ENCODE results near the gene EGR2. TPM values are rescaled to one million over a fixed set of nuclear protein-coding genes. Genes with fewer than 3 reads are reported as not detected.

EGR2 gene
- total and polyA plus RNA-seq, 7 donors, result 0.24 to 1.2 (median 0.67) TPM

DNA sequence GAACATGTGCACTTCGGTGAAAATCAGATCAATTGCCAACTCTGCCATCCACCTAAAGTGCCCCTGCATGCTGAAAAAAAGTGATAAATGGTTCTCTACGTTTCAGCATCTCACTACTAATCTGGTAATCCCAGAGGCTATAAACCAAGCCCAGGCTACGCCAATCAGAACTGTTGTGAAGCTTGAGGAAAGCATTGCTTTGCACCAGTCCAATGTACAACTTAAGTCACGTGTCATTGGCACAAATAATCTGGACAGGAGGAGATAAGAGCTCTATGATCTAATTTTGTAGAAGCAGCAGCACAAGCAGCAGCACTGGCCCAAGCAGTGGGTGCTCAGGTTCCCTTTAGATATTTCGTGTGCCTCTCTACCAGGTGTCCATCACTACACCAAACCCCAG, 4.4 kb upstream of the EGR2 start:
- ATAC-seq (no peak), DNase-seq (no peak)
- TF ChIP-seq CTCF (IDR thresholded peaks at IDR 0.05), result no peak
- Histone ChIP-seq H3K36me3 (ENCODE audit: insufficient read depth in 1 of 2, low read depth in 1 of 2) (no peaks in the 10 kb centered on the region), H3K4me3 (no peak overlapping the region), H3K27me3 (ENCODE audit: insufficient read depth in 3 of 3, low read length in 2 of 3) (peaks cover 0 to 7% (median 3%) of the 10 kb centered on the region in 3 donors), H3K4me1 (peaks cover 11% of the 10 kb centered on the region), H3K9me3 (no peaks in the 10 kb centered on the region), H3K27ac (no peak overlapping the region)
- WGBS, 3 donors, result 58 to 78% (median 64%) methylated on average over 5 of the region's 5 CpGs
- intact Hi-C loops (cut with DNase I), result no loop called here

DNA sequence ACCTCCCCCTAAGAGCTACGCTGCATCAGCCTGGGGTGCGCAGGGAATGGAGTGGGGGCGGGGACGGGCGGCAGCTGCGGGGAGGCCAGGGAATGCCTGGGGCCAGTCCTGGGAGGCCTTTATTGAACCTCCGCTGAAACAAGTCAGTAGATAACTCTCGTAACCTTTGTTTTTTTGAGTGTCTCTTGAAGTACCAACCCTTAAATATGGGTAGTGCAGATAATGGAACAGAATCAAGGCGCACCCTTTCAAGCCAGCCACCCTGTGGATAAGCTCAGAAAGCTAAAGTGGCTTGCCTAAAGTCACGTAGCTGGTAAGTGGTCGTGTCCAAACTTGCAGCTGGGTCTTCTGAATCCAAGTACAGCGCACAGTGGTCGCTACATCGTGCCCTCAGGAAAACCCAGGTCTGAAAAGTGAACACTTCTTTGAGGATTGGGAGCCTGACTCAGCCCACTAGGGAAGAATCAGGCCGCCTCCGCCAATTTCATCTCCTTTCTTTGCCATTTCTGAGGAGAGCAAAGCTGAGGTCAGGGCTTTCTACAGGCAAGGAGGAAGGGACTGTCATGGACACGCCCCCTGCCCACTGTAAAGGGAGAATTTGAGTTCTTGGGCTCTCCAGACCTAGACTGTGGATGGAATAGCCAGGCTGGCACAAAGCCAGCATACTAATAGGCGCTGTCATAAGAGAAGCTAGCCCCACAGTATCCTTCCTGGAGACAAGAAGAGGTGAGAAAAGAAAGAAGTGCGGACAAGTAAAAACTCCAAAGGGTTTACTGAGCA, 3.2 kb upstream of the EGR2 start:
- no peak for TF ChIP-seq CTCF (IDR thresholded peaks at IDR 0.05)
- intact Hi-C loops (cut with DNase I), result loop anchor here (2.0 to 10.0 kb wide), 6 partner anchors 207 to 385 kb away; partner anchors contain the start of gene NRBF2 (in 1 of the 2)
- DNase-seq (no peak), ATAC-seq (no peak)
- WGBS, 3 donors, result 49 to 51% (median 50%) methylated on average over 19 of the region's 19 CpGs
- peaks cover 0 to 19% (median 13%) of the 10 kb centered on the region in 3 donors for H3K27me3 ChIP-seq (ENCODE audit: insufficient read depth in 3 of 3, low read length in 2 of 3)
- H3K4me3 ChIP-seq, result peak overlapping the region; percentile 79
- H3K36me3 ChIP-seq (ENCODE audit: insufficient read depth in 1 of 2, low read depth in 1 of 2), result no peaks in the 10 kb centered on the region
- no peak overlapping the region for H3K27ac ChIP-seq
- no peaks in the 10 kb centered on the region for H3K9me3 ChIP-seq
- H3K4me1 ChIP-seq, result peaks cover 21% of the 10 kb centered on the region

- DNase-seq (peak; percentile 33 to 56), ATAC-seq (peak in 1 of 4 donors; percentile 9)
- intact Hi-C loops (cut with DNase I), result loop anchor here (2.0 to 10.0 kb wide), 6 partner anchors 206 to 384 kb away; partner anchors contain the start of gene NRBF2 (in 1 of the 2)
- 1 to 2% (median 2%) methylated on average over 53 to 65 of the region's 65 CpGs for WGBS, 3 donors
- no peaks in the 10 kb centered on the region for H3K9me3 ChIP-seq
- H3K4me1 ChIP-seq, result peaks cover 21% of the 10 kb centered on the region
- no peaks in the 10 kb centered on the region for H3K36me3 ChIP-seq (ENCODE audit: insufficient read depth in 1 of 2, low read depth in 1 of 2)
- no peak overlapping the region for H3K27ac ChIP-seq
- H3K4me3 ChIP-seq, result peak overlapping the region; percentile 79
- peaks cover 0 to 25% (median 13%) of the 10 kb centered on the region in 3 donors for H3K27me3 ChIP-seq (ENCODE audit: insufficient read depth in 3 of 3, low read length in 2 of 3)
- no peak for TF ChIP-seq CTCF (IDR thresholded peaks at IDR 0.05)
Measured at GRCh38 chr10:62818426-62819011, 2.4 kb upstream of the EGR2 start.

DNA sequence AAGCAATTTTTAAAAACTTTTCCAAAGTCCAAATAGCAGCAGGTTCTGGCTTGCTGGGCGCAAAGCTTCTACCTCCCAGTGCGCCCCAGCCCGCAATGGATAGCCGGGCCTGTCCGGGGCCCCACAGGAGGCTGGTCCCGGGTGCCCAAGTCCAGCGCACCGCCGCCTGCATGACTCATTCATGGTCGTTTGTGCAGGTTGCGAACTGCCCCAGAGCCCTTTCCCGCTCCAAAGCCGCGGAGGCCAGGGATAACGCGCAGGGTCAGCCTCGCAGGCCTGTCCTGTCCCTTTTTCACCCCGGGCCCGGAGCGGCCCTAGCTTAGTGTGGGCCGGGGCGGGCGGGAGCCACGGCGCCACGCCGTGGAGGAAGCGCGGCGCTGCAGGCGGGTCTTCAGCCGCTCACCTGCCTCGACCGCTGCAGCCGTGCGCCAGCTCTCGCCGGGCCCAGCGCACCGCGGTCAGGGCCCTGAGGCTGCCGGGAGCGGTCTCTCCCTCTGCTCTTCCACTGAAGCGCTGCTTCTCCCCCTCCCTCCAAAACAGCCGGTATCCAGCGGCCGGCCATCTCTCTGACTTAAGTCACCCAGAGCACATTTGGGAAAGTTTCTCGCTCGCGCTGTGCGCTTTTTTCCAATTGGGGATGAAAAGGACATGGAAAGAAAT, 1.7 kb upstream of the EGR2 start:
- WGBS, 3 donors, result 0 to 1% (median 0%) methylated on average over 36 to 51 of the region's 51 CpGs
- Histone ChIP-seq H3K36me3 (ENCODE audit: insufficient read depth in 1 of 2, low read depth in 1 of 2) (no peaks in the 10 kb centered on the region), H3K4me3 (peak overlapping the region; percentile 79), H3K27ac (peak overlapping the region; percentile 81), H3K27me3 (ENCODE audit: insufficient read depth in 3 of 3, low read length in 2 of 3) (peaks cover 0 to 27% (median 13%) of the 10 kb centered on the region in 3 donors), H3K9me3 (no peaks in the 10 kb centered on the region), H3K4me1 (peaks cover 21% of the 10 kb centered on the region)
- ATAC-seq (peak; percentile 79 to 81 (median 80)), DNase-seq (peak; percentile 74 to 82)
- peak; percentile 91 for TF ChIP-seq CTCF (IDR thresholded peaks at IDR 0.05)
- intact Hi-C loops (cut with DNase I), result loop anchor here (2.0 to 10.0 kb wide), 6 partner anchors 206 to 383 kb away; partner anchors contain the start of gene NRBF2 (in 1 of the 2)
